ENCODE measurements around the gene STK39.

STK39 gene

DNA sequence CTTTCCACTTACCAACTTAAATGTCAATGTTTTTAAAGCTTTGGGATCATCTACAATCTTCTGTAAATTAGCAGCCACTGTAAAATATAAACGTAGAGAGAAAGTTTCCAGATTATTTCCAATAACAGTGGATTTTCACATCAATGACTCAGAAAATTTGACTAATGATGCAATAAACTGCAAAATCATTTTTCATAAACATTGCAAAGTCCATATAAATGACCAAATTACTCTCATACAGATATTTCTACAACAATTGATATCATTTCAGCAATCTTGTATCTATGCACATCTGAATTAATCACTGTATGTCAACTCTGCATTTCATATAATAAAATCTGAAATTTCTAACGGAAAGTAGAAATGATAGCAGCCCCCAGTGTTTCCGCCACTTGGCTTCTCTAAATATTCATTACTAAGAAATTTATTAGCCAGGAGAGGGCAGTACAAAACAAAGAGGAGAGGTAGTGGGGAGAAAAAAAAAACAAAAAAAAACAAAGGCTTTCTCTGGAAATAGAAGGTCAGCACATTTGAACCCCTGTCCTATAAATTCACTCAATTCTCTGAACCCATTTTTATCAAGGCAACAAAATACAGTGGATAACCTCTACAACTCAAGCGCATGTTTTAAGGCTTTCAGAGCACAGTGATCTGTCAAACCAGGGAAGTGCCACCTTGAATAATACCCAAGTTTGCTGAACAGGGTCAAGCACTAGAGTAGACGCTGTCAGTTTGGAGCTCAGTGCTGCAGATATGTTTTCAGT, 282.6 kb downstream of the STK39 start:
- no peak for DNase-seq (ENCODE audit: low read depth in 2 of 3, low spot score in 2 of 3)

DNA sequence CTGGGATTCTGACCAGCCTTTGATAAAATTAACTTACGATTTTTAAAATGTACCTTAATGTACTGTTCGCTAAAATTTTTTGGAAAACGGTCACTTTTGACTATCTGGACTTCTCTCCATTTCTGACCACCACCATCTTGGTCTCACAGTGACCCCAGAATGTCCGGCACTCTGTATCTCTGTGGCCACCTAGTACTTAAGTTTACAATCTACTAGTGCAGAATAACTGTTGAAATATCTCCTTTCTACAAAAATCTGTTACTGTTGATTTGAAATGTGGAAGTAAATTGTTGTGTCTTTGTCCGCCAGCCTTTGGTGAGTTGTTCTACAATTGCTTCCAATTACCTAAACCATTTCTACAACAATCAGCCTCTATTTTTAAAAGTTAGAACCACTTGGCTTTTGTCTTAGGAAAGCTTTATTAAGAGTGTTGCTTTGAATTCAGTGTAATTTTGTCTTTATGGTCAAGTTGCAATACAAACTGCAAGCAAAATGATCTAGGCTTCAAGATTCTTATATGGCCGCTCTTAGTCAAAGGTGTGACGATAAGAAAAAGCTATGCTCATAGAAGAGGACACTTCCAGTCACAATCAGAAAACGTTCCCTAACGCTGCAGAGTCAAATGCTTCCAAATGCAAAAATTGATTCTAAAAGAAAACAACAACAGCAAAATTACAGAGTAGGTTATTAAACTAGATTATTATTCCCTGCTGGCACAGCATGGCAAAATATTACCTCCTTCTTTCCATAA, 283.3 kb downstream of the STK39 start:
- no peak for DNase-seq (ENCODE audit: low read depth in 2 of 3, low spot score in 2 of 3)

DNA sequence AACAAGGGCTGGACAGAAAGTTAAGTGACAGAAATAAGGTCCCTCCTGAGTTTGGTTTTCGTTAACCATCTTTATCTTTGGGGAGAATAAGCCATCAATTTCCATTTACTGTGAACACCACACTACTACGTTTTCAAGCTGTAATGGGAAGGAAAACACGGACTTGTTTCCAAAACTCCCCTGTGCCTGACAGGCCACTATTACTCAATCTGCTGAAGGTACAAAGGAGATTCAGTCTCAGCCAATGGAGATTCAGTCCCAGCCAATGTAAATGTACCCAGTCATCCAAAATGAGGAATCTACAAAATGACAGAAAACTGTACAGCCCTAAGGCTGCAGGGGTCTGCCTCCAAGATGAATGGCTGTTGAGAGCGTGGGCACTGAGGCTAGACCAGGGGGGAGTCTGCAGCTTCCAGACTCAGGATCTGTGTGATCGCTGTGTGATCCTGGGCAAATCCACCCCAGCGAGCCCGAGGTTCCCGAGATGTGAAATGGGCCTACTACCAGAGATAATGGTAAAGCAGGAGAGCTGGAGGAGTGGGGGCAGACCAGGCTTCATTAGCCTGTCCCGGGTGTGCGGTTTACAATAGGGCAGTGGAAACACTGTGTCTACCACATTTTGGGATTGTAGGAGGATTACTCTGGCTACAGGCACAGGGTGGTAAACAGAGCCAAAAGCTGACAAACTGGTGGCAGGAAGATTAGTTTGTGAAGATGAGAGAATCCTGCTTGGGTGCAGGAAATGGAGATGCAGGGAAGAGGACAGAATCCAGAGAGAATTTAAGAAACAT, 284.8 kb downstream of the STK39 start:
- DNase-seq (ENCODE audit: low read depth in 2 of 3, low spot score in 2 of 3) = no peak

DNA sequence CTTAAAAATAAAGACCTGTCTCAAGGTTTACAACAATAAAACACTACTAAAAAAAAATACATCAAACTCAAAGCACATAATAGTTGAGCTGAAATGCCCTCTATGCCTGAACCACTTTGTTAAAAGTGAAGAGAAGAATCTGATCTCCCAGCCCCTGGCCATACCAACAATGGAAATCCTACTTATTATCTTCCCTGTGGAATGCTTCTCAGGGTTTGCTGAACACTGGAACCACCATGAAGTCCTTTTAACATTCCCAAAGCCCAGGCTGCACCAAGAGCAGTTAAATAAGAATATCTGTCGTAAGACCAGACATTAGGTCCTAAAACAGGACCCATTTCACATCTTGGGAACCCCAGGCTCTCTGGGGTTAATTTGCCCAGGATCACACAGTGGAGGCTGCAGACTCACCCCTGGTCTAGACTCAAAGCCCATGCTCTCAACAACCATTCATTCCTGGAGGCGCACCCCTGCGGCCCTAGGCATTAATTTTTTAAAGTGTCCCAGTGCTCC, 285.8 kb downstream of the STK39 start:
- DNase-seq (ENCODE audit: low read depth in 2 of 3, low spot score in 2 of 3) = no peak

DNA sequence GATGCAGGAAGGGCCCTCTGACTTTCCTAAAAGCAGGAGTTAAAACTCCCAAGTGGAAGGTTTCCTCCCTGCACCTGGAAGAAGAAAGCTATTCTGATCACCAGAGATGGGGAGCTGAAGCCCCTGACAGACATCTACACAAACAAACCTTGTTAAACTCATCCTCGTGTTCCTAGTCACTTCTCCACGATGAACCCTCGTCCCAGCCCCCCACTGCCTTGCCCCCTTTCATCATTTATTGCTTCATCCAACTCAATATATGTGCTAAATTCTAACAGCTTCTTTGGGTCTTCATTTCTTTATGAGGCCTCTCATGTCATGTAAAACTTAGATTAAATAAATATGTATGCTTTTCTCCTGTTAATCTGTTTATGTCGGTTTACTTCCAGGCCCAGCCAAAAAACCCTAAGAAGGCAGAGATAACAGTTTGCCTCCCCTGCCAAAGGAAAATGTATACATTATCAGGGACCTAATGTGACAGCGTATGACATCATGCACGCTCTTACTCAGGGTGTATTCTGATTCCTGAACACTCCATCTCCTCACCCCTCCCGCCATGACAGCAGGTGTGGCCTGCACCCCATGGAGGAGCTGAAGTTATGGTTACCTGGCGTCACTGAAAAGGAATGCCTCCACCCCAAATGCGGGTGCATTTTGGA, 287.2 kb downstream of the STK39 start:
- no peak for DNase-seq (ENCODE audit: low read depth in 2 of 3, low spot score in 2 of 3)

DNA sequence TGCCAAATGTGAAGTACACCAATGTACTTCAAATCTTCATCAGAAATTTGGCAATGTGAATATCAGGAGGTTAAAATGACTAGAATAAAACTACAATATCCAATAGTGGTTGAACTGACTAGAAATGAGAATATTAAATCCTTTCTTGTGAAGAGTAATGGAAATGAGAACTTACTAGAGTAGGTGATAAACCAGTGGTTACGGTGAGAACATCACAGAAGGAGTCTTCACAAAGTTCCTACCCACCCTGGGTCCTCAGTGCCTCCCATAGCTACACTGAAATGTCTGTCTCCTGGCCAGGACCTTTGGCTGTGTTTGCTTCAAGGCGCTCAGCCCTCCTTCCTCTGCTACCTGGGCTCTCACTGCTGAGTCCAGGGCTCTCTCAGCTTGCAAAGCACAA, 289.7 kb downstream of the STK39 start:
- no peak for DNase-seq (ENCODE audit: low read depth in 2 of 3, low spot score in 2 of 3)

DNA sequence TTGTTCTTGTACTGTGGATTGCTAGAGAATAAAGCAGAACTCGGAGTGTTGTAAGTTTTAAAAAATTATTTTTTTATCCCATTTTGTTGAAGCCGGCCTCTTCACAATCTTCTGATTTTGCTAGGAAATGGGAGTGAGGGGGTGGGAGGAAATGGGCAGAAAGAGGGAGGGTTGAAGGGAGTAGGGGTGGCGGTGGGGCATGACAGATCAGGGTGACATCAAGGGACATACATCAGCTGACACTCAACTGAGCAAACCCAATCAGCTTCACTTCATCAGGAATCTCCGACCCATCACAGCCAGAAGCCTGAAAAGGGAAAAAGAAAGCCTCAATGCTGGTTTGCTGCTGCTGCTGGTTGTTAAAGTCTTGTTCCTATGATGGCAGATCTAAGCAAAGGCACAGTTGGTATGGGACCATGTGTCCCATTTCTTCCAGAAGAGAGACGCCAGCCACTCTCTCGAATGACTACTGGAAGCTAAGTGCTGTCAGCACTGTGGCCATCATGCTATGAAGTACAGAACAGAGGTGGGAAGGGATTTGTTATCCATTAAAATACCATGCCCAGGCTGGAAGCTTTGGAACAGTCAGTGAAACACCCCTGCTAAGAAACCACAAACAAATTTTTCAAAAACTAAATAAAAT, 292.0 kb downstream of the STK39 start:
- no peak for DNase-seq (ENCODE audit: low read depth in 2 of 3, low spot score in 2 of 3)

DNA sequence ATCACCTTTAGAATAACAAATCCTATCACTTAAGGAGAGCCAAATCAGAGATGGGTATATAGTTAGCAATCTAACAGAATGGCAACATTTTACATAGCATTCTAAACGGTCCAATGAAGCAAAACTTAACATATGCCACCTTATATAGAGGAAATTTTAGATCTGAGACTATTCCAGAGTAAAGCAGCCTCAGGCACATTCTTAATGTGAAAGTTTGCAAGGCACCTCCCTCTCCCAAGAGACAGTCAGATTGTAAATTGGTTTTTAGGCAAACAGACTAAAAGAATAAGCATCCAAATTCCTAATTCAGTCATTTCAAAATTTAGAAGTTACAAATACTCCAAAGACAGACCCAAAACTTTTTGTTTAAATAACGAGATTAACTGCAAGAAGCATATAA, 292.9 kb downstream of the STK39 start:
- no peak for DNase-seq (ENCODE audit: low read depth in 2 of 3, low spot score in 2 of 3)

DNA sequence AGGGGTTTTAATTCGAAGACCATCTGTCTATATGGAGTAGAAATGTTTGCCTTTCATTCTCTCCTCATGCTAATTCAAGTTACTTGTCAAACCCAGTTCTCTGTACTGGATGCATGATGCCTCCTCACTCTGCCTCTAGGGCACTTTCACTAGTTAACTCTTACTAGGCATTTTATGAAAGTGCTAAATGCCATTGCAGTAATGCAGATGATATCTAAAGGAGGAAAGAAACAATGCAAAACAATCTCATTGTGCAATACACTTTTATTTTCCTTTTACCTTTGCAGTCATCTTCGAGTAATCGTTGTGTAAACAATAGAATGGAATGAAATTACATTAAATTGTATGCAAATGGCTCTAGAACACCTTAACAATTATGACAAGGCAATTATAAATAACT, 293.6 kb downstream of the STK39 start:
- DNase-seq (ENCODE audit: low read depth in 2 of 3, low spot score in 2 of 3) = no peak

DNA sequence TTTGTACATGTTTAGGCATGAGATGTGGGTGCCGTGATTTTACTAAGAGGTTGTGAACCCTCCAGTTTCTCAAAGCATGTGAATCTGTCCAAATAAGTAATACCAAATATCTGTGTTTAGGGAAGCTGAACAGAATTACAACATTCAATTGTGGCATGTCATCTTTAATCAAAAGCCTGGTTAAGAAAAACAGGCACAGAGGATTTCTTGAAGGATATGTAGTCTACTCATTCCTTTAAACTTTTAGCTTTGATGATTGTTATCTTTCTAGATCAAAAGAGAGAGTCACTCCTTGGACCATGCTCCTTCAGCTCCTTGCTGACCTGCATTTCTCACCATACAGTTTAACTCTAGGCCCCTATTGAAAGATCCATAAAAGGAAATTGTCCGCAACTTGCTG, 296.8 kb downstream of the STK39 start:
- no peak for DNase-seq (ENCODE audit: low read depth in 2 of 3, low spot score in 2 of 3)

DNA sequence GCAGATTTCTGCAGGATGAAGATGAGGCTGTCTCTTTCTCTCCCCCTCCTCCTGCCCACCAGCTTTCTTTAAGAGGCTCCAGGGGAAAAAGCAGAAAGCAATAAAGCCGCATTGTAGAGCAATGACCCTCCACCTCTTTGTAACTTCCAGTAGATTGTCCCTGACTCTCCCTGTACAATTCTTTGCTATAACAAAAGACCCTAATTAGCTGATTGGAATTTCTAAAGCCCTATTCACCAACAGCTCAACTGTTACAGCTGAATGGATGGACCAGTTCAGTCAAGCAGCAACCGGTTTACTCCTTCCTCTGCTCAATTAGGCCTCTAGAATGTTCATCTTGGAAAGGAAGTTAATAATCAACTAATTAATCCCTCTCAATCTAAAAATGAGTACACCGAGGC, 301.0 kb downstream of the STK39 start:
- no peak for DNase-seq (ENCODE audit: low read depth in 2 of 3, low spot score in 2 of 3)

DNA sequence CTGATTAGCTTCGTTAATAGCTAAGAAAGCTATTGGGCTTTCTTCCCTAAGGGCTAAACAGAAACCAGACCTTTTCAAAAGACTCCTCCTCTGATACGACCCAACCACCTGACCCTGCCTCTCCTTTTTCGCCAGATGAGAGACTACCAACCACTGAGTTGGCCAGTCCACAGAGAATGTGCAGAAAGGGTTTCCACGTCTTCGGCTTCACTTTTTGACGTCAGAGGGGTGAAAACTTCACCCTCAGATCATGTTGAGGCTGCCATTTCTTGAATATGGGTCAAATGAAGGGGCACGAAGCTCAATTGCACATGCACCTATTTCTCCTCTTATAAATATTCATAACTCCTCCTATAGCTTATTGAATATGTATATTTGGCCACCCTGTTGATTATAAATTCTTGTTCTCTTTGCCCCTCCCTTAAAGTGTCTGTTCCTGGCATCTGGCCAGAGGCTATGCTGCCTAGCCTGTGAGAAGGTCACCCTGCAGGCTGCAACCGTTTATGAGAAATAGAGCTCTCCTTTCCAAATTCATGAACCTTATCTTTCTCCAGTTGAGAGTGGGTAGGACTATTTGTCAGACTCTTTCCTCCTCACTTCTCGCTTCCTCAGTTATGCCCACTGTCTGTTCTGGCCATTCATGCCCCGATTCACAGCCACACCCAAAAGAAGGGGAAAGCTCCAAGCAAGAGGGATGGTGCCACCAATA, 301.6 kb downstream of the STK39 start:
- DNase-seq (ENCODE audit: low read depth in 2 of 3, low spot score in 2 of 3) = no peak

DNA sequence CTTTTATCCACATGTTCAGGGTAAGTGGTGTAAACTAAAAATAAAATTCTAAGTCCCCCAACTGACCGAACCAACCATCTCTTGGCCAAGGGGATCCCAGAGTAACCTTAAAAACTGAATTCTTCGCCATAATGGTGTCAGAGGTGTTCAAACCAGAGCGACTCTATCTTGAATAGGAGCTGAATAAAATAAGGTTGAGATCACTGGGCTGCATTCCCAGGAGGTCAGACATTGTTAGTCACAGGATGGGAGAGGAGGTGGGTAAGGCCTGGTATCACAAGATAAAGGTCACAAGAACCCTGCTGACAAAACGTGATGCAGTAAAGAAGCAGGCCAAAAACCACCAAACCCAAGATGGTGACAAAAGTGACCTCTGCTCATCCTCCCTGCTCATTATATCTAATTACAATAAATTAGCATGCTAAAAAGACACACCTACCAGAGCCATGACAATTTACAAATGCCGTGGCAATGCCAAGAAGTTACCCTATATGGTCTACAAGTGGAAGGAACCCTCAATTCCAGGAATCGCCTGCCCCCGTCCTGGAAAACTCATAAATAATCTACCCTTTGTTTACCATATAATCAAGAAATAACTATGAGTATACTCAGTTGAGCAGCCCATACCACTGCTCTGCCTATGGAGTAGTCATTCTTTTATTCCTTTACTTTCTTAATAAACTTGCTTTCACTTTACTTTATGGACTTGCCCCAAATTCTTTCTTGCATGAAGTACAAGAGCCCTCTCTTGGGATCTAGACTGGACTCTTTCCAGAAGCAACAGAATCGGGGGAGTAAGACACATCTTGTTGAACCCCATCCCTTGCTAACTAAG, 302.4 kb downstream of the STK39 start:
- no peak for DNase-seq (ENCODE audit: low read depth in 2 of 3, low spot score in 2 of 3)

DNA sequence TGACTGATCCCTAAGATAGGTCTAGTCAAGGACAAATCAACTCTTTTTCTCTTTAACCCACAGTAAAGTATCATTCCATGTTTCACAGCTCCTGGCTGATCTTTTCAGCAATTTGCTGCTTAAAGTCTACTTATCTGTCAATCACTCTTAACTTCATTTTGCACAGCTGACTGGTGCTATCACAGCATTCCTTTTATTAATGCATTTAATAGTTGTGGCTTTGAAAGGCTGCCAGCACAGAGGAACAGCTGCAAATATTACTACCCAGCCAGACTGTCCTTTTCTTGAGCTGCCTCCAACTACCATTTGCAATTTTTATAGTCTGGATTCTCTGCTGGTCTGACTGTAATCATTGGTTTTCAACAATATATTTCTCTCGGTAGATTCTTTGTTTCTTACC, 303.5 kb downstream of the STK39 start:
- no peak for DNase-seq (ENCODE audit: low read depth in 2 of 3, low spot score in 2 of 3)

DNA sequence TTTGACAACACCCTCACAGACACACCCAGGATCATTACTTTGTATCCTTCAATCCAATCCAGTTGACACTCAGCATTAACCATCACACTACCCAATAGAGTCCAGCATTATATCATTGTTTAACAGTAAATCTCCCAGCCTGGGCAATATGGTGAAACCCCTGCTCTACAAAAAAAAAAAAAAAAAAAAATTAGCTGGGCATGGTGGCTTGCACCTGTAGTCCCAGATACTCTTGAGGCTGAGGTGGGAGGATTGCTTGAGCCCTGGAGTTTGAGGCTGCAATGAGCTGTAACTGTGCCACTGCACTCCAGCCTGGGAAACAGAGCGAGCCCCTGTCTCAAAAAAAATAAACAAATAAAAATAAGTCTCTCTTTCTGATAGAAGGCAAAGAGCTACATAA, 304.0 kb downstream of the STK39 start:
- no peak for DNase-seq (ENCODE audit: low read depth in 2 of 3, low spot score in 2 of 3)

DNA sequence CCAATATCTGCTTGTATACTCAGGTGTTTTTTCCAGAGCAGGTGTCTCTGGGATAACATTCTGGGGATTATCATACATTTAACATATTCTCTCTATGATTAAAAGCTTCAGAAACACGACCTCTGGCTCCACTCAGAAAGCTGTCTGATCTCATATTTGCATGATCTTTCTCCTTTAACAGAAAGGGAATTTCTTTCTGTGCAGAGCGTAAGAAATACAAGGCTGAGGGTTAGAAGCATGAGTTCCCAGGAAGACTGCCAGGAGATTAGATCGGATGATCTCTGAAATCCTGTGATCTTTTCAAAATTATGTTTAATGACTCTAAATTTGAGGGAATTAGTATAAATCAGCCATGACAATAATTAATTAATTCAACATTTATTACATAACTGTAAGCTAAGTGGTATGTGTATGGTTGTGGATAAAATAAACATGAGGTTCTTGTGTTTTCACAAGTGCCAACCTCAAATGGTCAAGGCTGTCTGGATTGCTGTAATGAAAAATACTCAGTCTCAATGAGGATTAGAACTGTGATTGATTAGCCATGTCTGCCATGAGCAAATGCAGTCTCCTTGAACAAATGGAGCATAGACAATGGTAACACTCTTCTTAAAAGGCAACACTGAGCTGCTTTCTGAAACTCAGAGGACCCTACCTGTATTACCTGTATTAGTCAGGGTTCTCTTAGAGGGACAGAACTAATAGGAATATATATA, 304.9 kb downstream of the STK39 start:
- DNase-seq (ENCODE audit: low read depth in 2 of 3, low spot score in 2 of 3) = no peak

DNA sequence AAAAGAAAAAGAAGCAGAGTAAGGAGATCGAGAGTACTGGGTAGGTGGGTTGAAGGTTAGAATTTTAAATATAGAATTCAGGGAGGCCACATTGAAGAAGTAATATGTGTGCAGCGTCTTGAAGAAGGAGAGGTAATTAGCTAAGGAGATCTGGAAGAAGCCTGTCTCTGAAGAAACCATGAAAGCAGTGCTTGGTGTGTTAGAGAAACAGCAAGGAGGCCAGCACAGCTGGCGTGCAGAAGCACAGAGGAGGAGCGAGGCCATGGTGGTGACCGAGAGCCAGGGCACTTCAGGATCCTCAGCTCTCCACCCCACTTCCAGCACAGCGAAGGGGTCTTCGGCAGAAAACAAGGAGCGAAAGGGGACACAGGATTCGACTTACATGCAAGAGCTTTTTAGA, 305.8 kb downstream of the STK39 start:
- DNase-seq (ENCODE audit: low read depth in 2 of 3, low spot score in 2 of 3) = no peak

DNA sequence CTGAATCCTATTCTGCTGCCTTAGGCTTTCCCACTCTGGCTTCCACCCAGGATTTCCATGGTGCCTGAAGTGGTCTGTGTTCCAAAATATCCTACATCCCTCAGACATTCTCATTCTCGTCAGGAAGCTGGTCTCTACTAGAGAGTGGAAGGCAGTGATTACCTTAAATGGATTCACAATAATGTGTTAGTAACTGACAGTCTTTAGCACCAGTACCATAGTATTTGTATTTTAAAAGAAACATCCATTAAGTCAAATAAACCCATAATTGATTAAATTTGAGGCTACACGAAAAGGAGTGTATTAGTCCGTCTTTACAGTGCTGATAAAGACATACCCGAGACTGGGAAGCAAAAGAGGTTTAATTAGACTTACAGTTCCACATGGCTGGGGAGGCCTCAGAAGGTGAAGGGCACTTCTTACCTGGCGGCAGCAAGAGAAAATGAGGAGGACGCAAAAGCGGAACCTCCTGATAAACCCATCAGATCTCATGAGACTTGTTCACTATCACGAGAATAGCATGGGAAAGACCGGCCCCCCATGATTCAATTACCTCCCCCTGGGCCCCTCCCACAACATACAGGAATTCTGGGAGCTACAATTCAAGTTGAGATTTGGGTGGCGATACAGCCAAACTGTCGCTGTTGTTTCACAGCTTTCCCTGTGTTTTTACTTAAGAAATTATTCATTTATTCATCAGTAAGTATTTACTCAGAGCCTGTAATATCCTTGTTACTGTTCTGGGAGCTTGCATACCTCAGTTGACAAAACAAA, 306.5 kb downstream of the STK39 start:
- DNase-seq (ENCODE audit: low read depth in 2 of 3, low spot score in 2 of 3) = no peak

Measured in activated CD8-positive, alpha-beta memory T cell treated with anti-CD3 and anti-CD28 coated beads for 48 hours (primary cell).